Stimulated activated CD8-positive, alpha-beta memory T cell treated with anti-CD3 and anti-CD28 coated beads, Interleukin-15, amount 100 ng/mL, for 24 hours (primary cell): ENCODE results near the gene ELMOD1.

Source experiments
- DNase-seq: peaks from one replicate; pipeline ENCODE4 v3.0.0-alpha.2; 2020; ENCODE audit warnings: low read depth

Gene ELMOD1

DNA sequence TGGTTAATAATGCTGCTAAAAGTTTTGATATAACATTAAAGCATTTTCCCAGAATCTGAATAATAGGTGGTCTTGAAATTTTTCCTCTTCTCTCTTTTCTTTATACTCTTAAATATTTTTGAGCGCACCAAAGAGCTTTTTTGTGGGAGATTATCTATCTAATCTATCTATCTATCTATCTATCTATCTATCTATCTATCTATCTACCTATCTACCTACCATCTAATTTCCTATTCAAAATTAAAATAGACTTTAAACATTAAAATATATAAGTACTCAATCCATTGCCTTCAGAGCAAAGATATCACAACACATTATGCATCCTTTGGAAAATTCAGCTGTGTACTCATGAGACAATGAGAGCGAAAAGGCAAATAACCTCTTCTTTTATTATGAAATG, 55.8 kb downstream of the ELMOD1 start:
- DNase-seq, result no peak

DNA sequence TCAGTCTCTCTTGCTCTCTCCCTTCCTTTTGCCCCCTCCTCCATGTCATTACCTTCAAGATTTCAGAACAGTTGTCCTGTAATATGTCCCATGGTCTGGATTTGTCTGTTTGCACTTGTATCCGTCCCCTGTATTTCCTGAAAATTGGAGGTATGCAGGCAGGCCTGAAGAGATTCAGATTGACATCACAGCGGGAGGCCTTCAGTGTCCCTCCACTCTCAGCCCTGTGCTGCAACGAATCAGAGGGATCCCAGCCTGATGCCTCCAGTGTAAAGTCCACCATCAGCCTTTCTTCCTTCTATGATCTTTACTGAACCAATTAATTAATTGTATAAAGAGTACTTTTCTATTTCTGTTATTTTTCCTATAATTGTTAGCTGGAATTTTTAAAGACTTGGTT, 57.3 kb downstream of the ELMOD1 start:
- no peak for DNase-seq

DNA sequence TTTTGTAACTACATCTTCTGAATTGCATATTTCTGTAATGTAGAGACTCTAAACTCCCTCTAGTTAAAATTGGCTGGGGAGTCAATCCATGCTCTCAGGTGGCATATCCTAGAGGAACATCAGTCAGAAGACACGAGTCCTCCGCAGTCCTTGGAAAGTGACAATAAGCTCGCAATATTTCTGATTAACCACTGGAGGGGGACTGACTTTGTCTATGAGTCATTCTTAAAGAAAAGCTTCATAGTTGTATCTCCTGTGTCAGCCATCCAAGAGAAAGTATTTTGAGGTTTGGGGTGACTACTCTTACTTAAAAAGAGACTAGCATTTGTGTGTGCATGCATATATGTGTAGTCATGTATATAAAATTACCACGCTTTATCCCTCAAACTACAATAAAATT, 60.7 kb downstream of the ELMOD1 start:
- no peak for DNase-seq

DNA sequence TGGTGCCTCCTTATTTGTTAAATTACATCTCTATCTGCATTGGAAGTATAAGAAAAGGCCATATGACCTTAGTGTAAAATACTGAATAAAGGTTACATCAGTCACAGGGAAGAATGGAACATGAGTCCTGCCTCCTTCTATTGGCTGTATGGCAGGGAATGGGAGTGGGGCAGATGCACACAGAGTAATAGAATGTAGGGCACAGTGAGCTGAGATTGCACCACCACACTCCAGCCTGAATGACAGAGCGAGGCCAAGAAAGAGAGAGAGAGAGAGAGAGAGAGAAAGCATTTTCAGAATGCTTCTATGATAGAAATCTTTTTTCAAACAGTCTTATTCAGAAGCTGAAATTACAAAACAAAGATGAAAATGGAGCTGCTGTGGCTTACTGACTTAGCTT, 62.1 kb downstream of the ELMOD1 start:
- DNase-seq, result no peak

DNA sequence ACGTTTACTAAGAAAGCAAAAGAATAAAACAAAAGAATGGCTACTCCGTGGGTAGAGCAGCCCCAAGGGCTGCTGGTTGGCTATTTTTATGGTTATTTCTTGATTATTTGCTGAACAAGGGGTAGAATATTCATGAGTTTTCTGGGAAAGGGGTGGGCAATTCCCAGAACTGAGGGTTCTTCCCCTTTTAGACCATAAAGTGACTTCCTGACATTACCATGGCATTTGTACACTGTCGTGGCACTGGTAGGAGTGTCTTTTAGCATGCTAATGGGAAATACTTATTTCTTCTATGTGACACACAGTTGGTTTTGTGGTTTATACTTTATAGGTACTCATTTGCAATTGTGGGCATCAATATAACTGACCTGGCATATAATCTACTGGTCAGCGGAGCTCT, 64.7 kb downstream of the ELMOD1 start:
- no peak for DNase-seq

DNA sequence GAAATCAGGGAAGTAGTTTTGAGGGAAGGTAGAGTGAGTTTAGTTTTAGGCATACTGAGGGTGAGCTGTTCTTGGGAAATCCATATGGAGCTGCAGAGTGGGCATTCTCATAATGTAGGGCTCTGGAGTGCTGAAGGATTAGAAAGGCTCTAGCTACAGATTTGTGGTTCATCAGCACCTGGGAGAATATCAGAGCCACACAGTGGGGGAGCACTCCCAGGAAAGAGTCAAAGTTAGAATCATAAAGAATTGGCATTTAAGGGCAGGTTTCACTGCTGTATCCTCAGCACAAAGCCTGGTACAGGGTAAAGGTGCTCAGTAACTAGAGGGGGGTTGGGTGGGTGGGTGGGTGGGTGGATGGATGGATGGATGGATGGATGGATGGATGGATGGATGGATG, 68.4 kb downstream of the ELMOD1 start:
- no peak for DNase-seq

DNA sequence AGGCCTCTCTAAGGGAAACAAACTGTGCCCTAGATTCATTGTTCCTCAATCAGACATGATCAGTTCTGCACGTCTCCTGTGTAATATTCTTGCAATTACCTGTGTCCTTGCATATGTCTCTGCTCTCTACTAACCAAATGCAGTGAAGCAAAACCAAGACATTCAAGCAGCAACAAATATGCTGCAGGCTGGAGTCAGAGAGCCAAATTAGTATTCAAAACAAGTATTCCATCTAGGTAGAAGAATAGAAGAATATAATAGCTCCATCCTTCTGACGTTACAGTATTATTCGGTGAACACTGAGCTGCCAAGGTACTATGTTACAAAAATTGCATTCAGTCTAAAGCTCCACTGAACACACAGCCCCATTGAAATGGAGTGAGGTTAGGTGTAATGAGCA, 69.1 kb downstream of the ELMOD1 start:
- DNase-seq, result no peak

DNA sequence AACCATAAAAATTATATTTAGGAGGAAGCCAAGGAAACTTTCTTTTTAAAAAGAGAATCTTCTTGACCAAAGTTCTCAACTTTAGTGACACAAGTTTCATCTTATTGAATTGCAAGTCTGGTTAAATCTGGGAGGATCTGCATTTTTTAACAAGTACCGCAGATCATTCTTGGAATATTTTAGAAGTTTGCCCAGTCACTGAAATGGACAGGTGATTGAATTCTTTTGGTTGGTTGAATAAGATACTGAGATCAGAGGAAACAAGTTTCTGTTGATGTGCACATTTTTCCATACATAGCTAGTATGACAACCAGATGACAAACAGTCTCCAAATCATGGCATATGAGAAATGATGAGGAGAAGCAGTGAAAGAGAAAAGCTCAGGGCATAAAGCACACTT, 70.7 kb downstream of the ELMOD1 start:
- no peak for DNase-seq

DNA sequence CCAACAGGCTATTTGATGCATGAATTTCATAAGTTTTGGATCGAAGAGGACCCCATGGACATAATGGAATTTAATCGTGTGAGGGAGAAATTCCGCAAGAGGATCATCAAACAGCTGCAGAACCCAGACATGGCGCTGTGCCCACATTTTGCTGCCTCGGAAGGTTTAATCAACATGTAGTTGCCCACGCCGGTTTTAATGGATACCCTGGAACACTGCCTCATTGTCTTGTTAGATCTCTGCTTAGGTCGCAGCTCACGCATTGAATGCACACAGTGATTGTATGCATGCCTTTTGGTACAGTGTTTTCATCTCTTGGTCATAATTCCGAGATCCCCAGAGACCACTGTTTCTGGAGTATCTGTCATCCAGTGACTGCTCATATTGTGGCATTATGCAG, 74.1 kb downstream of the ELMOD1 start:
- no peak for DNase-seq

DNA sequence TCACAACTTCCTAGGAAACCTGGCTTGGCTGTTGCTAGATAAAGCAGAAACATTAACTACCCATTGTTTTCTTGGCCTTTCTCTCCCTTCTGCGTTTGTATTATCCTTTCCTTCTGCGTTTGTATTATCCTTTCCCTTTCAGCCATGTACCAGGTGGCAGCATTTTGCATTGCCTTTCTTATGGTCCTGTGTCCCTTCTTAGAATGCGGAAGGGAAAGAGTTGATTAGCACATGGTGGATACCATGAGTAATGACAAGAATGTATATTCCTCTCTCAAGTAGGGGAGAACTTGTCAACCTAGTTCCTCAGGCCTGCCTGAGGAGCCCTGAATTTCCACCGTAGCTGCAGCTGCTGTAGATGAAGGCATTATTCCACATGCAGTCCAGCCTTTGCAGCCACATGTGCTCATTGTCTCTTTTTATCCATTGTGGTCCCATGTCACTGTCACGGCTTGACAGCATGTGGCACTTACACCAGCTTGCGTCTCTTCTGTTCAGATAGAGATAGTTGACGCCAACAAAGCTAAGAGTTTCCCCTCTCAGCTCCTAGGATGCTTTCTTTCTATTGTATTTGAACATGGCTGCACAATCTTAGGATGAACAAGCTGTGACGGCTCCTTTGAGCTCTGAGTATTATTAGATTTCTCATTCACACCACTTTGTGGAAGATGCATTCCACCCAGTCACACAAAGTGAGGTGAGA, 76.1 kb downstream of the ELMOD1 start:
- no peak for DNase-seq

DNA sequence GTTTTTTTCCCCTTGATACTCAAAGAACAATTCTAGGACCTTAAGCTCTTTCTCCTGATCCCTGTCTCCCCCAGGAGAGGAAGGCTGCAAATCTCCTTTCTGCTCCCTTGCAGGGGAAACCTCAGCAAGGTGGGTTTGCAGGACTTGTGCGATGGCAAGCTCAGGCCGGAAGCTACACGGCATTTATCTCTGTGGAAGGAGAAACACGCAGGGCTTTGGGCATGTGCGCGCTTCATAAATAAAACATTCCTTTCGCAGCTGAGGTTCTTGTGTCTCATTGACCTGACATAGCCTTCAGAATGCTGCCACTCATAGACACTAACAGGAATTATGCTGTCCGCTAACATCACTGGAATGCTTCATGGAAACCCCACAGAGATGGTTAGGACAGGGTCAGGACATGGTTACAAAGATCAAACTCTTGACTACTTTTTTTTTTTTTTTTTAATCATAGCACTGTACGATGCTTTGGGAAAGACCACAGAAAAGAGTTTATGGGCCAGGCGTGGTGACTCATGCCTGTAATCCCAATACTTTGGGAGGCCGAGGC, 78.3 kb downstream of the ELMOD1 start:
- DNase-seq, result no peak

DNA sequence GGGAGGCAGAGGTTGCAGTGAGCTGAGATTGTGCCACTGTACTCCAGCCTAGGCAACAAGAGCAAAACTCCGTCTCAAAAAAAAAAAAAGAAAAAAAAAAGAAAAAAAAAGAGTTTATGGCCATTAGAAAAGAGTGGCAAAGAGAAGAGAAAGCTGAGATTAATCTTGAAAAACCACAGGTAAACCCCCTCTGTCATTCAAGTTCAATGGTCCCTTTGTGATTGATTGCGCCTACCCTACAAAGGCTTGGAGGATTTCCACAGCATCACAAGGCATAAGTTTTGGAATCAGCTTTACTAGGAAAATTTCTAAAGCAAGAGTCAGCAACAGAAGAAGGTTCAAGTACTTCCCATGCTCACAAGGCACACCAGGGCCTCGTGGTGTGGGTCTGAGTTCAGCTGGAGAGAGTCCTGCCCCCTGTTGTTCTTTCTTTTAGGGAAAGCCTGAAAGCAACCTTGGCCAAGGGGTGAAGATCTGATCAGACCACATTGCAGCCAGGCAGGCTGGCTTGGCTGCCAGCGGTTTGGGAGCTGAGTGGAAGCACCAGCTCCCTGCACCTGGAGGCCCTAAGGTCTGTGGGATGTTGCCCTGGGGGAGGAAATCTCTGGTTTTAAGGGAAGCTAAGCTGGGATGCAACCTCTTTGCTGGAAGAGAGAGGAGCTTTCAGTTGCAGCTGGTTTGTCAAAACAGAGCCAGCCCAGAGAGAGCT, 79.1 kb downstream of the ELMOD1 start:
- no peak for DNase-seq

DNA sequence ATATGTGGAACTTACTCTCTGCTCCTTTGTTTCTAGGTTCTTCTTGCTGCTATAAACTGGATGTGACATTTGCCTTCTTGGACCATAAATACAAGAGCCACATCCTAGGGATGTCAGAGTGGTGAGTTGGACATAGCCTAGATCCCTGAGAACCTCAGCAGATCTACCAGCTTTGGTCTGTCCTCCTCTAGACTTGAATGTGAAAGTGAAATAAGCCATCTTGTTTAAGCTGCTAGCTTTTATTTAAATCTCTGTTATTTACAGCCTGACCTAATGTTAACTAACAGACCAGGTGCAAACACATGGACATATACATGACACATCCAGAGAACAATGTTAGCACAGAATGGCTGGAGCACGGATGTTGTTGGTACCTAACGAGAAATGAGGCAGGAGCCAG, 85.0 kb downstream of the ELMOD1 start:
- DNase-seq, result no peak

DNA sequence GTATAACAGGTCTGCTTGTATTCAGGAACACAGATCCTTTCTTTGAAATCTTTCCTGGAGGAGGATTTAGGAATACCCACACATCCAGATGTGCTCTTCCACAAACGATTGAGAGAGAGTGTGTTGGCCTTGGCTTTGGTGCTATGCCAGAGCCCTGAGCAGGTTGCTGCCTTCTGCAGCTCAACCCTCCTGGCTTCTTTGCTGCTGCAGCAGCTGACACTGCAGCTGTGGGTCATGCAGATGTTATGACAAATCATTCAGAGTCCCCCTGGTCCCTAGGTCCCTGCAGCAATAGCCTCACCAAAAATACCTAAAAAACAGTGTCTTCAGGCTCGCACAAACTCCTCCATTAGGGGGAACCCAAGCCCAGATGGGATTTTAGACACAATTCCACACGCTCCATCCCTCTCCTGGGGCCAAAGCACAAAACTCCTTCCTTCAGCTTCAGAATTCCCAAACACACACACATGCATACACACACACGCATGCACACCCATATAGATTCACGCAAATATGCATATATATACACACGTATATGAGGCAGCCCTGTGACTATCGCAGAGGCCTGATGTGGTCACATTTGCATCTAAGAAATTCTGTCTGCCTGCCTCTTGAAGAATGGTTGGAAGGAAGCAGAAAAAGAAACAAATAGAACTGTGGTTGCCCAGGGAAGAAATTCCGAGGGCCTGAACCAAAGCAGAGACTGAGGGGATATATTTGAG, 85.5 kb downstream of the ELMOD1 start:
- no peak for DNase-seq

DNA sequence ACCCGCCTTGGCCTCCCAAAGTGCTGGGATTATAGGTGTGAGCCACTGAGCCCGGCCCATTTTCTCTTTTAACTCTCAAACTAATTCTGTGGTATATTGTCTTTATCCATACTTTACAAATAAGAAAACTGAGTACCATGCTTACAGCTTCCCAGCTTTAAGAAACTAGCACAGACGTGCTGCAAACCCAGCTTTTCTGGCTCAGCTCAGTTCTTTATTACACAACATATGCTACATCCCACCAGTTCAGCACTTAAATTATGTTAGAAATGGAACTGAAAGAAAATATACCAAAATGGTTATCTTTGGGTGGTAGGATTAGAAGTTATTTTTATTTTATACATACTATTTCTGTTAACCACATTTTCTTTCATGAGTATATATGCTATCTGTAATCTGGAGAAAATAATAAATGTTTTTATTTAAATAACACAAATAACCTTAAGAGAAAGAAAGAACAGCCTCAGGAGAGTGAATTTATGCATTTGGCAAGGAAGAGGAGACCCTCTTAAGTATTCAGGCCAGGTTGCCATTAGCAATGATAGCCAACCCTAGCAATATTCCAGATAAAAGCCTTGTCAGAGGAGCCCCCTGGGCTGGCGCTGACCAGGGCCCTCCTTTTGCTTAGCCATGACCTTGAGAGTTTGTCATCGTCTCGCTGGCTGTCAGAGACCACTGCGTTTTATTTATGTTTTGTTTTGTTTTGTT, 87.1 kb downstream of the ELMOD1 start:
- no peak for DNase-seq

DNA sequence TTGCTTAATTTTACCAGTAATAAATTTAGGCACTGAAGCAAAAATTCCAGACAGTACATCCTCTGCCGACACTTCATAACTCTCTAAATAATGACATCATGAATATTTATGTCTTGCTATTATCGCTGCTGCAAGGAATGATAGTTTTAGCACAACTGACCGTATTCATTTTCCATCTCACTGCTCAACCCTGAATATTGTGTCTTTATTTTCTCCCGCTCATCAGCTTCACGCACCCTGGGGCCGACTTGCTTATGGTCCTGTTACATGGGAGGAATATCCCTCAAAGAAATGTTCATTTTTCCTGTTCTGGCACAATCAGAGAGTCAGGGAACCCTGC, 87.7 kb downstream of the ELMOD1 start:
- no peak for DNase-seq

DNA sequence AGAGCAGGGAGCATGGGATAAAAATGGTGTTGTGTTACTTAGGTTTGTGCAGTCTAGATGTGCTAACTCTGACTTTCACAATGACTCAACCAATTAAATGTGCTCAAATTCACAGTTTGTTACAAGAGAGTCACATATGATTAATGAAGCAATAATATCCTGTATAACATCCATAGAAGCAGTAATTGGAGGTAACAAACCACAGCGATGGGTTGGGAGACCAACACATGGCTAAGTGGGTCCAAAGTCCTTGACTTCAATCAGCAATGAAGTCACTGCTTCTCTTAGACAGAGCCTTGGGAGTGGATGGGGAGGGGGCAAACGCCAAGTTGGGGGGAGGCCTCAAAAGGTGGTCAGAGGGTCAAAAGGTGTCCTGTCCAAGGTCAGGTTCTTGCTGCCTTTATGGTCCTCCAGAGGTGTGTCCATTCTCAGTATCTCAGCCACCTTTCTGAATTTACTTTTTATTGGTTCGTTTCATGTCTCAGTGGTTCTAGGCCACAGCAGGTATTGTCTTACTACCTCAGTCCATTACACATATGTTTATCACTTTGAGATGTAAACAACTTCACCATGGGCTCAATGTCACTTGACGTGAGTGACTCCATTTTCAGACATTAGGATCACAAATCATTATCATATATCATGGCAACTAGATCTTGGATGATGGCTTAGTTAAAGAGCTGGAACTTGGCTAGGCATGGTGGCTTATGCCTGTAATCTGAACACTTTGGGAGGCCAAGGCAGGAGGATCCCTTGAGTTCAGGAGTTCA, 88.5 kb downstream of the ELMOD1 start:
- no peak for DNase-seq

DNA sequence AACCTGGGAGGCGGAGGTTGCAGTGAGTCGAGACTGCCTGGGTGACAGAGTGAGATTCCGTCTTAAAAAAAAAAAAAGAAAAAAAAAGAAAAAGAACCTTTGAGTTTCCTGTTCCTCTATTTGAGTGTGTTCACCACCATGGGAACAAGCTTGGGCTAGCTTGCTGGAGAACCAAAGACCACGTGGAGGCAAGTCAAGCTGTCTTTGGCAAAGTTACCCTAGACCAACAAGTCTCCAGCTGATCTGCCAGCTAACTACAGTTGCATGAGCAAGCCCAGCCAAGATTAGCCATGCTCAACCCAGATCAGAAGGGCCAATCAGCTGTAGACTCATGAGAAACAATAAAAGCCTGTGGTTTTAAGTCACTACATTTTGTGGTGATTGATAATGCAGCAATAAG, 91.2 kb downstream of the ELMOD1 start:
- DNase-seq, result no peak

DNA sequence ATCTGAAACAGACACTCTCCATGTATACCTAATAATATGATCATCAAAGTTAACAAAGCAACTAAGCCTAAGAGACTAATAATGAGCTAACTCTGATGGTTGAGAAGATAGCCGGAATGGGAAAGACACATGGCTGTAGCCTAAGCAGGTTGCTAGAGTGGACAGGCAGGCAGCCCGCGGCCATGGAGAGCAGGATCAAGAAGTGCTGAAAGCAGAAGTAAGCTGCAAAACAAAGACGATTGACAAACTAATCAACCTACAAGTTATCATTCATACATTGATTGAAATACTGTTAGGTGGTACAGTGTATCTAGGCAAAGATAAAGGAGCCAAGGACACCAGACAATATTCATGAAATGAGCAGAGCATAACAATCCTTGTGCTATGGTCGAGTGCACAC, 91.6 kb downstream of the ELMOD1 start:
- no peak for DNase-seq

DNA sequence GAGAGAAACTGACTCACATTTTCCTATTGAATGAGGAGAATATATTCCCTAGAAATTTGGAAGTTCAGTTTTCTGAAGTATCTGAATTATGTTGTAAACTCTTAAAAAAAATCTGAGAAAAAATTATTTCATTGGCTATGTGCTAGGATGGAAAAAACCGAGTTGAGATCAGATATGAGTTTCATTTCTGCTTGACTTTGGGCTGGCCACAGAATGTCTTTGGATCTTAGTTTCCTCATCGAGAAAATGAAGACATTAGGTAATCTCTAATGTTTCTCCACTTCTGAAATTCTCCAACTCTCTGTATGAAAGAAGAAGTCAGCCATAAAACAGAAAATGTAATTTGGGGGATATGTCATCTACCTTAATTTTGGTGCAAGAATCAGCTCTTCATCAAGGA, 92.1 kb downstream of the ELMOD1 start:
- no peak for DNase-seq

DNA sequence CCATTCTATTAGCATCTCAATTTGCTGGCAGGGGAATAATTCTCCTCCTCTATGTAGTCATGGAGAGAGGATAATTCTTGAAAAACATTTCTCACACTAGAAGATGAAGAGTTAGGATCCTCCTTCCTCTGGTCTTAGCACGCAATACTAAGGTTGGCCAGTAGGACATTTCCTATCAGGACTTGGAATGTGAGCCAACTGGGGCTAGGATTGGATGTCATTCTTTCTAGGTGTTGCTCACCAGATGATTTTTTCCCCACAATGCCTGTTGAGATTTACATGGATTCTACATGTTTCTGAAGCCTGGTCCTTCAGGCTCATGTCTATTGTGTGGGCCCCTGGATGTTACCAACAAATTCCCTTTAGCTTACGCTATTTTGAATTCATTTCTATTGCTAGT, 92.9 kb downstream of the ELMOD1 start:
- no peak for DNase-seq
